Epithelial cell of alveolus of lung (primary cell): ENCODE results near the gene SEPTIN10. TPM values are rescaled to one million over a fixed set of nuclear protein-coding genes. Genes with fewer than 3 reads are reported as not detected.

Experiments used
- total RNA-seq: library from RNA; depleted of rRNA; stranded (reverse); fragments of >200 nt; gene quantifications from 2 replicates; pipeline ENCODE4 v1.2.1, GENCODE V29; 2015

The SEPTIN10 gene
- total RNA-seq: 51.9 and 56.9 TPM in 2 replicates

GRCh38 chr2:109613922-109614714 is at the start of gene SEPTIN10, which contains the start of gene SOWAHC:
Gene SEPTIN10, minus strand, starts transcription at chr2:109613966. Its CDS starts 139 bp downstream, at chr2:109613827.
Gene SOWAHC, plus strand, starts transcription at chr2:109614364. Its CDS starts 126 bp downstream, at chr2:109614490.

Other genes with a start within 250 kb of the SEPTIN10 start
- 5.1 and 16.3 TPM in 2 replicates for gene SOWAHC, start 398 bp upstream of the SEPTIN10 start, total RNA-seq
- gene RGPD5, start 180.3 kb upstream of the SEPTIN10 start, total RNA-seq: 2.8 and 8.1 TPM in 2 replicates